Measurements from ENCODE around the gene HDAC4.

Gene HDAC4

GRCh38 chr2:239137898-239138283 lies 262.9 kb downstream of the HDAC4 start:
- Histone ChIP-seq H3K36me3 (ENCODE audit: insufficient read depth, low read length) (peaks cover 12% of the 10 kb centered on the region), H3K9me3 (replicated peaks; ENCODE audit: low read length) (no peaks in the 10 kb centered on the region), H3K9ac (ENCODE audit: low read depth, low read length) (no peak overlapping the region), H3K4me3 (ENCODE audit: low read length) (no peak overlapping the region), H3K4me1 (ENCODE audit: control insufficient read depth, insufficient read depth, low read length) (no peaks in the 10 kb centered on the region), H3K27me3 (ENCODE audit: control insufficient read depth, insufficient read depth, low read length) (no peaks in the 10 kb centered on the region), H3K4me2 (ENCODE audit: low read length) (no peak overlapping the region)

GRCh38 chr2:239137165-239137897 lies 263.5 kb downstream of the HDAC4 start:
- Histone ChIP-seq H3K4me3 (ENCODE audit: low read length) (no peak overlapping the region), H3K27me3 (ENCODE audit: control insufficient read depth, insufficient read depth, low read length) (no peaks in the 10 kb centered on the region), H3K9ac (ENCODE audit: low read depth, low read length) (no peak overlapping the region), H3K36me3 (ENCODE audit: insufficient read depth, low read length) (peaks cover 12% of the 10 kb centered on the region), H3K4me1 (ENCODE audit: control insufficient read depth, insufficient read depth, low read length) (no peaks in the 10 kb centered on the region), H3K9me3 (replicated peaks; ENCODE audit: low read length) (no peaks in the 10 kb centered on the region), H3K4me2 (ENCODE audit: low read length) (no peak overlapping the region)

- Histone ChIP-seq H3K36me3 (ENCODE audit: insufficient read depth, low read length) (peaks cover 12% of the 10 kb centered on the region), H3K9ac (ENCODE audit: low read depth, low read length) (no peak overlapping the region), H3K4me1 (ENCODE audit: control insufficient read depth, insufficient read depth, low read length) (no peaks in the 10 kb centered on the region), H3K9me3 (replicated peaks; ENCODE audit: low read length) (no peaks in the 10 kb centered on the region), H3K4me2 (ENCODE audit: low read length) (no peak overlapping the region), H3K27me3 (ENCODE audit: control insufficient read depth, insufficient read depth, low read length) (no peaks in the 10 kb centered on the region), H3K4me3 (ENCODE audit: low read length) (no peak overlapping the region)
Measured at GRCh38 chr2:239136762-239137161, 264.1 kb downstream of the HDAC4 start.

GRCh38 chr2:239136203-239136602 lies 264.6 kb downstream of the HDAC4 start:
- no peaks in the 10 kb centered on the region for H3K4me1 ChIP-seq (ENCODE audit: control insufficient read depth, insufficient read depth, low read length)
- H3K4me2 ChIP-seq (ENCODE audit: low read length) = no peak overlapping the region
- no peak overlapping the region for H3K9ac ChIP-seq (ENCODE audit: low read depth, low read length)
- H3K4me3 ChIP-seq (ENCODE audit: low read length) = no peak overlapping the region
- H3K36me3 ChIP-seq (ENCODE audit: insufficient read depth, low read length) = peaks cover 13% of the 10 kb centered on the region
- no peaks in the 10 kb centered on the region for H3K27me3 ChIP-seq (ENCODE audit: control insufficient read depth, insufficient read depth, low read length)
- H3K9me3 ChIP-seq (replicated peaks; ENCODE audit: low read length) = no peaks in the 10 kb centered on the region

GRCh38 chr2:239135531-239135930 lies 265.3 kb downstream of the HDAC4 start:
- Histone ChIP-seq H3K4me2 (ENCODE audit: low read length) (no peak overlapping the region), H3K27me3 (ENCODE audit: control insufficient read depth, insufficient read depth, low read length) (no peaks in the 10 kb centered on the region), H3K36me3 (ENCODE audit: insufficient read depth, low read length) (peaks cover 16% of the 10 kb centered on the region), H3K4me3 (ENCODE audit: low read length) (no peak overlapping the region), H3K9me3 (replicated peaks; ENCODE audit: low read length) (no peaks in the 10 kb centered on the region), H3K4me1 (ENCODE audit: control insufficient read depth, insufficient read depth, low read length) (no peaks in the 10 kb centered on the region), H3K9ac (ENCODE audit: low read depth, low read length) (no peak overlapping the region)

- no peak overlapping the region for H3K9ac ChIP-seq (ENCODE audit: low read depth, low read length)
- no peaks in the 10 kb centered on the region for H3K9me3 ChIP-seq (replicated peaks; ENCODE audit: low read length)
- peaks cover 16% of the 10 kb centered on the region for H3K36me3 ChIP-seq (ENCODE audit: insufficient read depth, low read length)
- no peaks in the 10 kb centered on the region for H3K4me1 ChIP-seq (ENCODE audit: control insufficient read depth, insufficient read depth, low read length)
- H3K27me3 ChIP-seq (ENCODE audit: control insufficient read depth, insufficient read depth, low read length) = no peaks in the 10 kb centered on the region
- no peak overlapping the region for H3K4me2 ChIP-seq (ENCODE audit: low read length)
- no peak overlapping the region for H3K4me3 ChIP-seq (ENCODE audit: low read length)
Measured at GRCh38 chr2:239133945-239134570, 266.8 kb downstream of the HDAC4 start.

GRCh38 chr2:239132786-239133185 lies 268.0 kb downstream of the HDAC4 start:
- Histone ChIP-seq H3K4me3 (ENCODE audit: low read length) (no peak overlapping the region), H3K4me2 (ENCODE audit: low read length) (no peak overlapping the region), H3K9me3 (replicated peaks; ENCODE audit: low read length) (no peaks in the 10 kb centered on the region), H3K27me3 (ENCODE audit: control insufficient read depth, insufficient read depth, low read length) (no peaks in the 10 kb centered on the region), H3K36me3 (ENCODE audit: insufficient read depth, low read length) (peaks cover 16% of the 10 kb centered on the region), H3K4me1 (ENCODE audit: control insufficient read depth, insufficient read depth, low read length) (no peaks in the 10 kb centered on the region), H3K9ac (ENCODE audit: low read depth, low read length) (no peak overlapping the region)

- Histone ChIP-seq H3K4me3 (ENCODE audit: low read length) (no peak overlapping the region), H3K36me3 (ENCODE audit: insufficient read depth, low read length) (peaks cover 16% of the 10 kb centered on the region), H3K4me1 (ENCODE audit: control insufficient read depth, insufficient read depth, low read length) (no peaks in the 10 kb centered on the region), H3K9me3 (replicated peaks; ENCODE audit: low read length) (no peaks in the 10 kb centered on the region), H3K4me2 (ENCODE audit: low read length) (no peak overlapping the region), H3K9ac (ENCODE audit: low read depth, low read length) (no peak overlapping the region), H3K27me3 (ENCODE audit: control insufficient read depth, insufficient read depth, low read length) (no peaks in the 10 kb centered on the region)
Measured at GRCh38 chr2:239132156-239132709, 268.6 kb downstream of the HDAC4 start.

GRCh38 chr2:239131521-239131920 lies 269.3 kb downstream of the HDAC4 start:
- no peak overlapping the region for H3K9ac ChIP-seq (ENCODE audit: low read depth, low read length)
- H3K4me2 ChIP-seq (ENCODE audit: low read length) = no peak overlapping the region
- H3K9me3 ChIP-seq (replicated peaks; ENCODE audit: low read length) = no peaks in the 10 kb centered on the region
- no peak overlapping the region for H3K4me3 ChIP-seq (ENCODE audit: low read length)
- no peaks in the 10 kb centered on the region for H3K27me3 ChIP-seq (ENCODE audit: control insufficient read depth, insufficient read depth, low read length)
- peaks cover 10% of the 10 kb centered on the region for H3K36me3 ChIP-seq (ENCODE audit: insufficient read depth, low read length)
- no peaks in the 10 kb centered on the region for H3K4me1 ChIP-seq (ENCODE audit: control insufficient read depth, insufficient read depth, low read length)

GRCh38 chr2:239130786-239131325 lies 270.0 kb downstream of the HDAC4 start:
- Histone ChIP-seq H3K4me1 (ENCODE audit: control insufficient read depth, insufficient read depth, low read length) (no peaks in the 10 kb centered on the region), H3K4me2 (ENCODE audit: low read length) (no peak overlapping the region), H3K36me3 (ENCODE audit: insufficient read depth, low read length) (peaks cover 9% of the 10 kb centered on the region), H3K9me3 (replicated peaks; ENCODE audit: low read length) (no peaks in the 10 kb centered on the region), H3K4me3 (ENCODE audit: low read length) (no peak overlapping the region), H3K9ac (ENCODE audit: low read depth, low read length) (no peak overlapping the region), H3K27me3 (ENCODE audit: control insufficient read depth, insufficient read depth, low read length) (no peaks in the 10 kb centered on the region)

GRCh38 chr2:239130041-239130440 lies 270.8 kb downstream of the HDAC4 start:
- Histone ChIP-seq H3K9ac (ENCODE audit: low read depth, low read length) (no peak overlapping the region), H3K4me2 (ENCODE audit: low read length) (no peak overlapping the region), H3K27me3 (ENCODE audit: control insufficient read depth, insufficient read depth, low read length) (no peaks in the 10 kb centered on the region), H3K9me3 (replicated peaks; ENCODE audit: low read length) (no peaks in the 10 kb centered on the region), H3K4me3 (ENCODE audit: low read length) (no peak overlapping the region), H3K4me1 (ENCODE audit: control insufficient read depth, insufficient read depth, low read length) (no peaks in the 10 kb centered on the region), H3K36me3 (ENCODE audit: insufficient read depth, low read length) (peaks cover 16% of the 10 kb centered on the region)

Measured in skeletal muscle satellite cell (primary cell).